Activated CD8-positive, alpha-beta memory T cell treated with anti-CD3 and anti-CD28 coated beads for 4 hours (primary cell): Measurements from ENCODE around the gene EPOP.

ENCODE experiments used
- DNase-seq, 2 donors: peaks; one replicate each; pipeline ENCODE4 v3.0.0-alpha.2; 2020; ENCODE audit warnings: low read depth in 2 of 2

Gene EPOP

GRCh38 chr17:38705803-38706504 is 31.2 kb upstream of the EPOP start:
- no peak for DNase-seq

GRCh38 chr17:38705523-38705802 is 30.7 kb upstream of the EPOP start:
- no peak for DNase-seq

- peak; percentile 71 to 78 for DNase-seq
These were observed 30.1 kb upstream of the EPOP start, which contains the start of gene MLLT6 for GRCh38 chr17:38704606-38705522. Gene MLLT6 (plus strand): TSS chr17:38705273. CDS start chr17:38705633, 360 bp downstream.

GRCh38 chr17:38703742-38704605 is 29.2 kb upstream of the EPOP start:
- DNase-seq, result peak; percentile 69 to 82

- DNase-seq, result no peak
These were observed 28.4 kb upstream of the EPOP start for GRCh38 chr17:38702916-38703741.

GRCh38 chr17:38702166-38702915 is 27.6 kb upstream of the EPOP start:
- peak; percentile 58 to 61 for DNase-seq

GRCh38 chr17:38701504-38702165 is 26.9 kb upstream of the EPOP start:
- peak; percentile 53 to 80 for DNase-seq

- no peak for DNase-seq
These were observed 24.0 kb upstream of the EPOP start for GRCh38 chr17:38698760-38699159.

- DNase-seq, result no peak
These were observed 22.5 kb upstream of the EPOP start for GRCh38 chr17:38697061-38697820.

GRCh38 chr17:38693700-38694329 is 19.1 kb upstream of the EPOP start:
- DNase-seq, result no peak

GRCh38 chr17:38691154-38691553 is 16.4 kb upstream of the EPOP start:
- no peak for DNase-seq

GRCh38 chr17:38690386-38690785 is 15.6 kb upstream of the EPOP start:
- DNase-seq, result no peak

- no peak for DNase-seq
These were observed 12.5 kb upstream of the EPOP start for GRCh38 chr17:38687286-38687685.

- DNase-seq, result no peak
These were observed 10.7 kb upstream of the EPOP start for GRCh38 chr17:38685491-38685890.

GRCh38 chr17:38681096-38681495 is 6.3 kb upstream of the EPOP start:
- no peak for DNase-seq

- no peak for DNase-seq
These were observed 3.1 kb upstream of the EPOP start for GRCh38 chr17:38677819-38678218.

- DNase-seq, result peak; percentile 66 to 69
These were observed 2.1 kb upstream of the EPOP start for GRCh38 chr17:38676706-38677504.
